ENCODE measurements around the gene SLC30A7. TPM values are rescaled to one million over a fixed set of nuclear protein-coding genes. Genes with fewer than 3 reads are reported as not detected.
A peak's percentile ranks its signal among the peaks of the same experiment; 100 is the strongest.

SLC30A7 gene
- total and polyA plus RNA-seq, 8 donors, result 17.6 to 46.7 (median 20.6) TPM

GRCh38 chr1:100866041-100866900 is 29.6 kb upstream of the SLC30A7 start:
- H3K36me3 ChIP-seq, result no peaks in the 10 kb centered on the region
- H3K4me3 ChIP-seq, result no peak overlapping the region
- no peaks in the 10 kb centered on the region for H3K9me3 ChIP-seq
- no peaks in the 10 kb centered on the region for H3K27me3 ChIP-seq
- peak; percentile 77 for ATAC-seq
- H3K4me1 ChIP-seq, result peaks cover 0 to 3% of the 10 kb centered on the region in 2 donors
- peak; percentile 50 to 51 for TF ChIP-seq CTCF (IDR thresholded peaks at IDR 0.05)
- H3K27ac ChIP-seq, result no peak overlapping the region
- peak in 2 of 4 donors; percentile 40 to 55 for DNase-seq
- intact Hi-C loops (cut with DNase I), result loop anchor here in 1 of 2 donors (5.0 kb wide), 2 partner anchors 259 to 404 kb away; no protein-coding TSS in a partner anchor

- TF ChIP-seq CTCF (IDR thresholded peaks at IDR 0.05), result no peak
Observed at GRCh38 chr1:100866901-100867206, 29.0 kb upstream of the SLC30A7 start.

GRCh38 chr1:100868364-100868995 is 27.4 kb upstream of the SLC30A7 start:
- Histone ChIP-seq H3K27ac (no peak overlapping the region), H3K36me3 (no peaks in the 10 kb centered on the region), H3K9me3 (no peaks in the 10 kb centered on the region), H3K4me3 (no peak overlapping the region), H3K27me3 (no peaks in the 10 kb centered on the region), H3K4me1 (peaks cover 0 to 3% of the 10 kb centered on the region in 2 donors)
- ATAC-seq (peak; percentile 65), DNase-seq (peak in 2 of 4 donors; percentile 22 to 52)
- intact Hi-C loops (cut with DNase I), result loop anchor here in 1 of 2 donors (5.0 kb wide), 2 partner anchors 261 to 406 kb away; no protein-coding TSS in a partner anchor
- TF ChIP-seq CTCF (IDR thresholded peaks at IDR 0.05), result peak; percentile 44 to 52

More at GRCh38 chr1:100866901-100867206, 29.0 kb upstream of the SLC30A7 start:
- peaks cover 0 to 3% of the 10 kb centered on the region in 2 donors for H3K4me1 ChIP-seq
- H3K36me3 ChIP-seq, result no peaks in the 10 kb centered on the region
- H3K27ac ChIP-seq, result no peak overlapping the region
- DNase-seq (no peak), ATAC-seq (no peak)
- H3K4me3 ChIP-seq, result no peak overlapping the region
- no peaks in the 10 kb centered on the region for H3K27me3 ChIP-seq
- H3K9me3 ChIP-seq, result no peaks in the 10 kb centered on the region
- intact Hi-C loops (cut with DNase I), result loop anchor here in 1 of 2 donors (5.0 kb wide), 2 partner anchors 260 to 405 kb away; no protein-coding TSS in a partner anchor

GRCh38 chr1:100869996-100870395 is 25.9 kb upstream of the SLC30A7 start:
- DNase-seq, result no peak
- no peaks in the 10 kb centered on the region for H3K27me3 ChIP-seq
- no peak for ATAC-seq
- H3K4me1 ChIP-seq, result peaks cover 0 to 3% of the 10 kb centered on the region in 2 donors
- H3K36me3 ChIP-seq, result no peaks in the 10 kb centered on the region
- intact Hi-C loops (cut with DNase I), result loop anchor here in 1 of 2 donors (5.0 kb wide), 2 partner anchors 263 to 408 kb away; no protein-coding TSS in a partner anchor
- H3K9me3 ChIP-seq, result no peaks in the 10 kb centered on the region
- no peak overlapping the region for H3K27ac ChIP-seq
- no peak overlapping the region for H3K4me3 ChIP-seq
- no peak for TF ChIP-seq CTCF (IDR thresholded peaks at IDR 0.05)

GRCh38 chr1:100874433-100874832 is 21.5 kb upstream of the SLC30A7 start:
- Histone ChIP-seq H3K27ac (no peak overlapping the region), H3K36me3 (no peaks in the 10 kb centered on the region), H3K4me1 (no peaks in the 10 kb centered on the region), H3K27me3 (no peaks in the 10 kb centered on the region), H3K4me3 (no peak overlapping the region), H3K9me3 (no peaks in the 10 kb centered on the region)
- DNase-seq (no peak), ATAC-seq (no peak)
- TF ChIP-seq CTCF (IDR thresholded peaks at IDR 0.05), result no peak
- intact Hi-C loops (cut with DNase I), result no loop called here
